Measurements from ENCODE around the gene CTSG. TPM values are rescaled to one million over a fixed set of nuclear protein-coding genes. Genes with fewer than 3 reads are reported as not detected.

CTSG gene, protein sequence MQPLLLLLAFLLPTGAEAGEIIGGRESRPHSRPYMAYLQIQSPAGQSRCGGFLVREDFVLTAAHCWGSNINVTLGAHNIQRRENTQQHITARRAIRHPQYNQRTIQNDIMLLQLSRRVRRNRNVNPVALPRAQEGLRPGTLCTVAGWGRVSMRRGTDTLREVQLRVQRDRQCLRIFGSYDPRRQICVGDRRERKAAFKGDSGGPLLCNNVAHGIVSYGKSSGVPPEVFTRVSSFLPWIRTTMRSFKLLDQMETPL
- total RNA-seq (2014; rRNA removed; shearing (Covaris generic); ENCODE audit: low replicate concordance): not detected in 2 replicates

DNA sequence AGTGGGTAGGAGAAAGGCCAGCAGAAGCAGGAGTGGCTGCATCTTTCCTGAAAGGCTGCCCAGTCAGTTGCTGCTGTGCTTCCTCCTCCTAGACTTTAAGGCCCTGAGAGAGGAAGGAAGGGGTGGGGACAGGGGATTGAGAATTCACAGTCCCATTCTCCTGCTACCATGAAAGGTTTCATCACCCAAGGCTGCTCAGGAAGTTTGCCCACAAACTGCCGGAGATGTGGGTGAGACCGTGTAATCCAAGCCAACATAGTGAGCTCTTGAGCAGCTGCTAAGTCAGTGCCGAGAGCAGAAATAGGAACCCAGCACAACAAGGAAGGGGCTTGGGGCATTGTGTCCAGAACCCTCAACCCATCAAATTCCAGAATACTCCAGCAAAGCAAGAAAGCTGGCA, at the start of gene CTSG:
TSS of gene CTSG (minus strand) at position 69 of the 400 bp plus-strand sequence. CDS start at position 42, 27 bp downstream.
- Histone ChIP-seq H3K4me2 (ENCODE audit: low read depth, low read length, poor library complexity, severe bottlenecking) (no peak within 1 kb of the TSS), H3K27ac (ENCODE audit: low read length) (no peak within 1 kb of the TSS), H3K79me2 (ENCODE audit: low read length) (no peaks in the 10 kb centered on the region), H3K4me3 (ENCODE audit: low read length) (no peak within 1 kb of the TSS), H3K9me3 (ENCODE audit: low read length) (no peaks in the 10 kb centered on the region), H3K36me3 (ENCODE audit: insufficient read depth, low read length) (no peaks in the 10 kb centered on the region), H4K20me1 (ENCODE audit: insufficient read depth, low read depth, low read length) (no peaks in the 10 kb centered on the region), H3K27me3 (ENCODE audit: low read length) (no peaks in the 10 kb centered on the region), H3K4me1 (ENCODE audit: low read length) (no peaks in the 10 kb centered on the region), H3K9ac (ENCODE audit: low read length) (no peak within 1 kb of the TSS), H3K9me2 (replicated peaks; ENCODE audit: insufficient read depth, low read length) (no peaks in the 10 kb centered on the region), H2AFZ (ENCODE audit: low read length) (no peak within 1 kb of the TSS)
- no peak for DNase-seq

DNA sequence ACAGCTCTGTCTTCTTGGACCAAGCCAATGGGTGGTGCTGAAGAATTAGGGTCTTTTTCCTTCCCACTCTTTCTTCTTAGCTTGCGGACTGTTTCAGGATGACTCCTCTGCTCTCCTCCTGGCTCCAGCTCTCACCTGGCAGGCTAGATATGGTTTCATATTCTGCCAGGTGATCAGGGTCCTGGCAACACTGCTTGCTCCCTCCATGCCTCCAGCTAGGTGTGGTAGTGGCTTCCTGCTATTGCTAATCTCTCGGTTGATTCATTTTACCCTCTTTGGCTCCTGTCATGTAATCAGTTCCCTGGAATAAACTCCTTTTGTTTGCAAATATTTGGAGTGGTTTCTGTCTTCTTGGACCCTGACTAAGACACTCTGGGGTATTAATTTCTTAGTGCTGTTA, 37.7 kb upstream of the CTSG start:
- Histone ChIP-seq H3K36me3 (ENCODE audit: insufficient read depth, low read length) (no peaks in the 10 kb centered on the region), H3K4me2 (ENCODE audit: low read depth, low read length, poor library complexity, severe bottlenecking) (no peak overlapping the region), H3K79me2 (ENCODE audit: low read length) (no peaks in the 10 kb centered on the region), H3K9me2 (replicated peaks; ENCODE audit: insufficient read depth, low read length) (no peaks in the 10 kb centered on the region), H3K27ac (ENCODE audit: low read length) (no peak overlapping the region), H3K4me3 (ENCODE audit: low read length) (no peak overlapping the region), H3K9ac (ENCODE audit: low read length) (no peak overlapping the region), H2AFZ (ENCODE audit: low read length) (no peak overlapping the region), H4K20me1 (ENCODE audit: insufficient read depth, low read depth, low read length) (no peaks in the 10 kb centered on the region), H3K4me1 (ENCODE audit: low read length) (no peaks in the 10 kb centered on the region), H3K27me3 (ENCODE audit: low read length) (no peaks in the 10 kb centered on the region), H3K9me3 (ENCODE audit: low read length) (no peaks in the 10 kb centered on the region)
- DNase-seq: no peak

DNA sequence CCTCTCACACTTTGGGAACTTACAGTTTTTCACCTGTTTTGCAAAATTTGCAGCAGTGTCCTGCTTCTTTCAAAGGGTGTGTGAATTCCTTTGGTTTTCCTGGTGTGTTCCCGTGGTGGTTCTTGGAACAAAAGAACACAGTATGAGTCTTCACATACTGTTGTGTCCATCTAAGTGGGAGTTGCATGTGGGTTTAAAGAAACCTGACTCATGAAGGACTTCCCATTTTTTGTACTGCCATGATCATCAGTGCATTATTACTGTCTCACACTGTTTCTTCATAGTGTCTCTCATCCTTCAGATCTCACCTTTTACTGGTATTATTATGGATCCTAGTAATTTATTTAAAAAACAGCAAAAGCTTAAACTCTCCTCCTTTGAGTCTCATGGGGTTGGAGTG, 37.2 kb upstream of the CTSG start:
- Histone ChIP-seq H3K9me3 (ENCODE audit: low read length) (no peaks in the 10 kb centered on the region), H3K9ac (ENCODE audit: low read length) (no peak overlapping the region), H3K4me2 (ENCODE audit: low read depth, low read length, poor library complexity, severe bottlenecking) (no peak overlapping the region), H3K4me3 (ENCODE audit: low read length) (no peak overlapping the region), H3K4me1 (ENCODE audit: low read length) (no peaks in the 10 kb centered on the region), H2AFZ (ENCODE audit: low read length) (no peak overlapping the region), H3K27me3 (ENCODE audit: low read length) (no peaks in the 10 kb centered on the region), H3K36me3 (ENCODE audit: insufficient read depth, low read length) (no peaks in the 10 kb centered on the region), H4K20me1 (ENCODE audit: insufficient read depth, low read depth, low read length) (no peaks in the 10 kb centered on the region), H3K9me2 (replicated peaks; ENCODE audit: insufficient read depth, low read length) (no peaks in the 10 kb centered on the region), H3K79me2 (ENCODE audit: low read length) (no peaks in the 10 kb centered on the region), H3K27ac (ENCODE audit: low read length) (no peak overlapping the region)
- no peak for DNase-seq

DNA sequence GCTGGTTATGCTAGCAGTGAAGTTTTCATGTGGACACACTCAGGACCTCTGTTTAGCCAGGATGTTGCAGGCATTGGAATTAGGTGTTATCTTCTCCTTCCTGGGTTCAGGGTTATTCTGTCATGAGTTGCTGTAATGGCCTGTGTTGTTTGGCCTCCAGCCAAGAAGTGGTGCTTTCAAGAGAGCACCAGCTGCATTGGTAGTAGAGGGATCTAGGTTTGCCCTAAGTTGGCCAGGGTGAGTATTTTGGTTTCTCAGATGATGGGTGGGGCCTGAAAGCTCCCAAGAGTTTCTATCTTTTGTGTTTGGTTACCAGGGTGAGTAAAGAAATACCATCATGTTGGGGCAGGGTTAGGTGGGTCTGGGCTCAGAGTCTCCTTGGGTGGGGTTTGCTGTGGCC, 36.1 kb upstream of the CTSG start:
- no peak overlapping the region for H3K4me2 ChIP-seq (ENCODE audit: low read depth, low read length, poor library complexity, severe bottlenecking)
- H3K27ac ChIP-seq (ENCODE audit: low read length): no peak overlapping the region
- no peak overlapping the region for H2AFZ ChIP-seq (ENCODE audit: low read length)
- no peaks in the 10 kb centered on the region for H3K9me3 ChIP-seq (ENCODE audit: low read length)
- H4K20me1 ChIP-seq (ENCODE audit: insufficient read depth, low read depth, low read length): no peaks in the 10 kb centered on the region
- H3K4me3 ChIP-seq (ENCODE audit: low read length): no peak overlapping the region
- no peak for DNase-seq
- H3K36me3 ChIP-seq (ENCODE audit: insufficient read depth, low read length): no peaks in the 10 kb centered on the region
- no peaks in the 10 kb centered on the region for H3K9me2 ChIP-seq (replicated peaks; ENCODE audit: insufficient read depth, low read length)
- H3K27me3 ChIP-seq (ENCODE audit: low read length): no peaks in the 10 kb centered on the region
- no peaks in the 10 kb centered on the region for H3K79me2 ChIP-seq (ENCODE audit: low read length)
- no peaks in the 10 kb centered on the region for H3K4me1 ChIP-seq (ENCODE audit: low read length)
- H3K9ac ChIP-seq (ENCODE audit: low read length): no peak overlapping the region

DNA sequence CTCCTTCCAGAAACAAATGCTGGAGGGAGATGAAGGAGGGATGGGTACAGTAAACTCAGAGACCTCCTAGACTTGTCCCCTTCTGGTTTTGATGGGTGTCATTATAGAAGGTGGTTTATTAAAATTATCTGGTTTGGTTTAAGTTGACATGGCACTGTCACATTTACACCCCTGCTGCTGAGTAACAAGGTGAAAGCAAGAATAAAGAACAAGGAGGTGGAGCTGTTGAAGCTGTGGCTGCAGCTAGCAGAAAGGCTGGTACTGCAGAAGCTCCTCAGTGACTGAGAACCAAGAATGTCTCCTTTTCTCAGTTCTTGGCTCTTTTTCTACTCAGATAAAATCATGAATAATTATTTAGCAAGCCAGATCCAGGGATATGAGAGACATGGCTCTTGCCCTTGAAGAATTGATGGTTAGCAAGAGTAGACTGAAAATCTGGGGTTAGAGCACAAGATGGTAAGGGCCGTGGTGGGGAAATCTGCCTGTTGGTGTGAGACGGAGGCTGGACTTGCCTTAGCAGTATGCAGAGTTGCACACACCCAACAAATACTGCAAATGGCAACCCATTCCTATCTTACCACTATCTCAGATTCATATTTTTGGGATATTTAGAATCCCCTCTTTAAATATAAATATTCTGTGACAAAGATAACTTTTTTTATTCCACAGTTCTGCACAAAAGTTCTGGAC, 33.8 kb upstream of the CTSG start, which contains the start of gene GZMH:
TSS of gene GZMH (minus strand) at position 31 of the 690 bp plus-strand sequence. CDS start 72 bp downstream, outside the sequence.
- no peaks in the 10 kb centered on the region for H3K4me1 ChIP-seq (ENCODE audit: low read length)
- H3K9me3 ChIP-seq (ENCODE audit: low read length): no peaks in the 10 kb centered on the region
- no peak within 1 kb of the TSS for H3K4me2 ChIP-seq (ENCODE audit: low read depth, low read length, poor library complexity, severe bottlenecking)
- H3K36me3 ChIP-seq (ENCODE audit: insufficient read depth, low read length): no peaks in the 10 kb centered on the region
- no peaks in the 10 kb centered on the region for H3K79me2 ChIP-seq (ENCODE audit: low read length)
- H2AFZ ChIP-seq (ENCODE audit: low read length): no peak within 1 kb of the TSS
- no peaks in the 10 kb centered on the region for H3K9me2 ChIP-seq (replicated peaks; ENCODE audit: insufficient read depth, low read length)
- H4K20me1 ChIP-seq (ENCODE audit: insufficient read depth, low read depth, low read length): no peaks in the 10 kb centered on the region
- H3K9ac ChIP-seq (ENCODE audit: low read length): no peak within 1 kb of the TSS
- no peak within 1 kb of the TSS for H3K27ac ChIP-seq (ENCODE audit: low read length)
- no peak within 1 kb of the TSS for H3K4me3 ChIP-seq (ENCODE audit: low read length)
- H3K27me3 ChIP-seq (ENCODE audit: low read length): no peaks in the 10 kb centered on the region
- no peak for DNase-seq

DNA sequence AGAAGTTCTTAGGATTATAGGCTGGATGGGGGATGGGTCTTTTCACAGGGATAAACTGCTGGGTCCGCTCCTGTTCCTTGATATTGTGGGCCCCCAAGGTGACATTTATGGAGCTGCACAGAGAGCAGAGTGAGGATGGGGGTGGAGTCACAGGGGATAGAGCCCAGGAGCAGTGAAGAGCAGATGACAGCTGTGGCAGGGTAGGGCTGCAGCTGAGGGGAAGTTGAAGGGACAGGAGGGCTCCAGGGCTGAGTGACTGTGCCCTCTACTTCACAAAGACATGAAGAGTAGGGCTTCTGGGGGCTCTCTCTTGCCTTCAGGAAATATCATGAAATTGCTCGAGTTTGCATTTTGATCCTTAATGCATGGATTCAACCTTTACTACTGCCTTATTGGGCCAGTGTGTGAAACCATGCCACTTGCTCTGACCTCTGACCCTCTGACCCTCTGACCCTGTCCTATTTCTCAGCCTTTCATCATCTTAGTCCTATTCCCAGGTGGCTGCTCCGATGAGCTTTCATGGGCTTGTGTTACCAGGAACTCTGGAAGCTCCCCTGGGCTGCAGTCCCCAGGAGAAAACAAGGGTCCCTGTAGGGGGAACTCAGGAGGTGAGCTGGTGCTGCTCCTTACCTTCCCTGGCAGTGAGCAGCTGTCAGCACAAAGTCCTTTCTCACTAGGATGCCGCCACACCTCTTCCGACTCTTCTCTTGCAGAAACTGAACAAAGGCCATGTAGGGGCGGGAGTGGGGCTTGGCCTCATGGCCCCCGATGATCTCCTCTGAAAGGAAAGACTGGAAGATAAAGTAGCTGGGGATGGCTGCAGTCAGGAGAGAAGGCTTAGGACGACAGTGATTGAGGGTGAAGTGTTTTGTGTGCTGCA, 31.8 kb upstream of the CTSG start:
- Histone ChIP-seq H2AFZ (ENCODE audit: low read length) (no peak overlapping the region), H3K4me1 (ENCODE audit: low read length) (no peaks in the 10 kb centered on the region), H3K79me2 (ENCODE audit: low read length) (no peaks in the 10 kb centered on the region), H3K9ac (ENCODE audit: low read length) (no peak overlapping the region), H3K27ac (ENCODE audit: low read length) (no peak overlapping the region), H3K4me3 (ENCODE audit: low read length) (no peak overlapping the region), H3K4me2 (ENCODE audit: low read depth, low read length, poor library complexity, severe bottlenecking) (no peak overlapping the region), H3K27me3 (ENCODE audit: low read length) (no peaks in the 10 kb centered on the region), H3K36me3 (ENCODE audit: insufficient read depth, low read length) (no peaks in the 10 kb centered on the region), H3K9me3 (ENCODE audit: low read length) (no peaks in the 10 kb centered on the region), H3K9me2 (replicated peaks; ENCODE audit: insufficient read depth, low read length) (no peaks in the 10 kb centered on the region), H4K20me1 (ENCODE audit: insufficient read depth, low read depth, low read length) (no peaks in the 10 kb centered on the region)
- no peak for DNase-seq

DNA sequence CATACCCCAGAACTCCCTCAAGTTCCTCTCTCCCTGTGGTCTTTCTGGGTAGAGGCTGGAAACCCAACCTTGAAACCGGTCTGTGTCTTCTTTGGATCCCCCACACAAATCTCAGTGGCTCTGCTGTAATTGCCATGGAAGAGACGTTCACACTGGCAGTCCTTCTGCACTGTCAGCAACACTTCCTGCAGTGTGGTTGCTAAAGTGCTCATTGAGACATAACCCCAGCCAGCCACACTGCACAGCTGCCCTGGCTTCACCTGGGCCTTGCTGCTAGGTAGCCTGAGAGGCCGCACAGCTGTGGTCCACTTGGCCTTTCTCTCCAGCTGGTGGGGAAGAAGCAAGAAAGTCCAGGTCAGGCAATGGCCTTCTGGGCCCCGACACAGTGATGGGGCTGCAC, 31.0 kb upstream of the CTSG start:
- Histone ChIP-seq H4K20me1 (ENCODE audit: insufficient read depth, low read depth, low read length) (no peaks in the 10 kb centered on the region), H3K4me1 (ENCODE audit: low read length) (no peaks in the 10 kb centered on the region), H3K9me3 (ENCODE audit: low read length) (no peaks in the 10 kb centered on the region), H3K79me2 (ENCODE audit: low read length) (no peaks in the 10 kb centered on the region), H3K9ac (ENCODE audit: low read length) (no peak overlapping the region), H3K9me2 (replicated peaks; ENCODE audit: insufficient read depth, low read length) (no peaks in the 10 kb centered on the region), H3K4me2 (ENCODE audit: low read depth, low read length, poor library complexity, severe bottlenecking) (no peak overlapping the region), H2AFZ (ENCODE audit: low read length) (no peak overlapping the region), H3K4me3 (ENCODE audit: low read length) (no peak overlapping the region), H3K27ac (ENCODE audit: low read length) (no peak overlapping the region), H3K36me3 (ENCODE audit: insufficient read depth, low read length) (no peaks in the 10 kb centered on the region), H3K27me3 (ENCODE audit: low read length) (no peaks in the 10 kb centered on the region)
- DNase-seq: no peak

DNA sequence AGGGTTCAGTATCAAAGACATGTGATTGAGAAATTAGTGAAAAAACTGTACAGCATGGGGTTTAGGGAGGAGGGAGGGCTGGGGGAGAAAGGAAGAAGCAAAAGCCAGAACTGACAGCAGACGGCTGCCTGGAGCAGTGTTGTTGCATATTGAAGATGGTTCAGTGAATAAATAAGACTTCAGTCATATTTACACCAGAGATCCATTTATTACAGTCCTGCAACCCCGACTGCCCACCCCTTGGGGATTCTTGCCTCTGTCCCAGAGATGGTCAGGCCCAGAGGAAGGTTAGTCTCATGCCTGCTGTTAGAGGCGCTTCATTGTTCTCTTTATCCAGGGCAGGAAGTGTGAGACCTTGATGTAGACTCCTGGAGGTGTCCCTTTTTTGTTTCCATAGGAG, 30.2 kb upstream of the CTSG start:
- H3K4me1 ChIP-seq (ENCODE audit: low read length): no peaks in the 10 kb centered on the region
- no peaks in the 10 kb centered on the region for H3K79me2 ChIP-seq (ENCODE audit: low read length)
- no peak overlapping the region for H3K27ac ChIP-seq (ENCODE audit: low read length)
- DNase-seq: no peak
- H3K36me3 ChIP-seq (ENCODE audit: insufficient read depth, low read length): no peaks in the 10 kb centered on the region
- H3K27me3 ChIP-seq (ENCODE audit: low read length): no peaks in the 10 kb centered on the region
- no peak overlapping the region for H3K4me2 ChIP-seq (ENCODE audit: low read depth, low read length, poor library complexity, severe bottlenecking)
- no peak overlapping the region for H3K4me3 ChIP-seq (ENCODE audit: low read length)
- H2AFZ ChIP-seq (ENCODE audit: low read length): no peak overlapping the region
- H4K20me1 ChIP-seq (ENCODE audit: insufficient read depth, low read depth, low read length): no peaks in the 10 kb centered on the region
- no peaks in the 10 kb centered on the region for H3K9me3 ChIP-seq (ENCODE audit: low read length)
- H3K9me2 ChIP-seq (replicated peaks; ENCODE audit: insufficient read depth, low read length): no peaks in the 10 kb centered on the region
- H3K9ac ChIP-seq (ENCODE audit: low read length): no peak overlapping the region
